ENCODE results near the gene BCAM. TPM values are rescaled to one million over a fixed set of nuclear protein-coding genes. Genes with fewer than 3 reads are reported as not detected.

Gene BCAM
- total RNA-seq, 1 experiment from 2014 or later, result 78.7 TPM

DNA sequence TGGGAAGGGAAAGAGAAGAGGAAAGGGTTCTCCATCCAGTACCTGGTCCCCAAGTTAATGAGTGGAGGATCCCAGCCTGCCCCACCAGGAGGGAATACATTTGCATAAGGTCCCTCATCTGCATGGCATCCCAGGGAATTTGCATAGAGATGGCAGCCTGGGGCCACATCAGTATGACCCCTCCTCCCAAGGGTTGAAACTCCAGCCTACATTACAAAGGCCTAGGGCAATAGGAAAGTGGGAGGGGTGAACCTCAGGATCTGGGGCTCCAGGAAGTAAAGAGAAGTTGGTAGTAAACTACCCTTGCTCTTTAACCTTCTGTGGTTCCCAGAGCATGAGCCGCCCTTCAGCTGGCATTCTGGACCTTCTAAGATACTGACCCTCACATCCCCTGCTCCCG, 30.4 kb downstream of the BCAM start:
- RAD21 ChIA-PET (ENCODE audit: low non-redundant PET in 1 of 2, low total read pairs in 2 of 2, uncharacterized antibody in 2 of 2, unreplicated experiment in 2 of 2), result no interaction called here
- no peak overlapping the region for H2AFZ ChIP-seq (ENCODE audit: low read depth, low read length, poor library complexity, severe bottlenecking)
- no peaks in the 10 kb centered on the region for H4K20me1 ChIP-seq (ENCODE audit: insufficient read depth)
- POLR2A ChIA-PET, result no interaction called here
- TF ChIP-seq SRF (IDR thresholded peaks at IDR 0.05; ENCODE audit: low read depth) (no peak), ZNF274 (IDR thresholded peaks at IDR 0.05; ENCODE audit: low read depth, low read length) (no peak), JUND (IDR thresholded peaks at IDR 0.05) (no peak), FOSL1 (IDR thresholded peaks at IDR 0.05; ENCODE audit: low read depth) (no peak), EGR1 (IDR thresholded peaks at IDR 0.05; ENCODE audit: low read depth) (no peak), POLR2AphosphoS5 (IDR thresholded peaks at IDR 0.05; ENCODE audit: low read depth, low read length) (no peak), SIN3A (IDR thresholded peaks at IDR 0.05; ENCODE audit: low read depth) (no peak), EZH2phosphoT487 (IDR thresholded peaks at IDR 0.05; ENCODE audit: borderline replicate concordance) (no peak), EZH2 (IDR thresholded peaks at IDR 0.05) (no peak)
- TF ChIP-seq, protein P1, sequence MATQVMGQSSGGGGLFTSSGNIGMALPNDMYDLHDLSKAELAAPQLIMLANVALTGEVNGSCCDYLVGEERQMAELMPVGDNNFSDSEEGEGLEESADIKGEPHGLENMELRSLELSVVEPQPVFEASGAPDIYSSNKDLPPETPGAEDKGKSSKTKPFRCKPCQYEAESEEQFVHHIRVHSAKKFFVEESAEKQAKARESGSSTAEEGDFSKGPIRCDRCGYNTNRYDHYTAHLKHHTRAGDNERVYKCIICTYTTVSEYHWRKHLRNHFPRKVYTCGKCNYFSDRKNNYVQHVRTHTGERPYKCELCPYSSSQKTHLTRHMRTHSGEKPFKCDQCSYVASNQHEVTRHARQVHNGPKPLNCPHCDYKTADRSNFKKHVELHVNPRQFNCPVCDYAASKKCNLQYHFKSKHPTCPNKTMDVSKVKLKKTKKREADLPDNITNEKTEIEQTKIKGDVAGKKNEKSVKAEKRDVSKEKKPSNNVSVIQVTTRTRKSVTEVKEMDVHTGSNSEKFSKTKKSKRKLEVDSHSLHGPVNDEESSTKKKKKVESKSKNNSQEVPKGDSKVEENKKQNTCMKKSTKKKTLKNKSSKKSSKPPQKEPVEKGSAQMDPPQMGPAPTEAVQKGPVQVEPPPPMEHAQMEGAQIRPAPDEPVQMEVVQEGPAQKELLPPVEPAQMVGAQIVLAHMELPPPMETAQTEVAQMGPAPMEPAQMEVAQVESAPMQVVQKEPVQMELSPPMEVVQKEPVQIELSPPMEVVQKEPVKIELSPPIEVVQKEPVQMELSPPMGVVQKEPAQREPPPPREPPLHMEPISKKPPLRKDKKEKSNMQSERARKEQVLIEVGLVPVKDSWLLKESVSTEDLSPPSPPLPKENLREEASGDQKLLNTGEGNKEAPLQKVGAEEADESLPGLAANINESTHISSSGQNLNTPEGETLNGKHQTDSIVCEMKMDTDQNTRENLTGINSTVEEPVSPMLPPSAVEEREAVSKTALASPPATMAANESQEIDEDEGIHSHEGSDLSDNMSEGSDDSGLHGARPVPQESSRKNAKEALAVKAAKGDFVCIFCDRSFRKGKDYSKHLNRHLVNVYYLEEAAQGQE (IDR thresholded peaks at IDR 0.05; ENCODE audit: low read depth), result no peak
- CTCF ChIA-PET, result no interaction called here
- no peaks in the 10 kb centered on the region for H3K9me2 ChIP-seq (ENCODE audit: insufficient read depth)
- ATAC-seq (no peak), DNase-seq (ENCODE audit: low read depth, low spot score) (no peak)
- H3K4me2 ChIP-seq (ENCODE audit: low read length), result no peak overlapping the region
- intact Hi-C loops (cut with micrococcal nuclease), result no loop called here
- H3K27me3 ChIP-seq (ENCODE audit: insufficient read depth, low read length), result no peaks in the 10 kb centered on the region
- no peaks in the 10 kb centered on the region for H3K36me3 ChIP-seq (ENCODE audit: control insufficient read depth in 1 of 2, insufficient read depth in 2 of 2, low read length in 2 of 2)
- H3K4me3 ChIP-seq (replicated peaks in 1 of 2; ENCODE audit: low read depth in 1 of 2, low read length in 2 of 2), result no peak overlapping the region
- H3K4me1 ChIP-seq (ENCODE audit: control insufficient read depth in 1 of 2, insufficient read depth in 2 of 2, low read length in 2 of 2), result peaks cover 8 to 24% of the 10 kb centered on the region in 2 experiments; a peak in 3 of 4 replicates
- no peak overlapping the region for H3K9ac ChIP-seq (ENCODE audit: low read length)
- H3K27ac ChIP-seq (ENCODE audit: low read depth, low read length), result no peak overlapping the region
- no TSS peak for BruUV-seq (replicated peaks)
- no peaks in the 10 kb centered on the region for H3K79me2 ChIP-seq (ENCODE audit: insufficient read depth, low read length)
- no peaks in the 10 kb centered on the region for H3K9me3 ChIP-seq (ENCODE audit: control insufficient read depth in 1 of 2, insufficient read depth in 1 of 2, low read depth in 1 of 2, low read length in 2 of 2)

Data from HCT116 (cell line).